Chondrocyte (in vitro differentiated cells): ENCODE measurements around the gene ARHGAP40. TPM values are rescaled to one million over a fixed set of nuclear protein-coding genes. Genes with fewer than 3 reads are reported as not detected.

Source experiments
- DNase-seq: peaks from one replicate; pipeline ENCODE4 v3.0.0; 2021; ENCODE audit warnings: mixed read lengths, low spot score
- H3K27ac Mint-ChIP-seq: one replicate; pipeline ENCODE4 v1.8.0; 2021; ENCODE audit warnings: mild to moderate bottlenecking, moderate library complexity, mixed read lengths; ENCODE audit not compliant: unreplicated experiment
- H3K27me3 Mint-ChIP-seq: 2 replicates; pipeline ENCODE4 v1.8.0; 2021; ENCODE audit warnings: low read depth, mixed read lengths
- H3K36me3 Mint-ChIP-seq: 2 replicates; pipeline ENCODE4 v1.8.0; 2021; ENCODE audit warnings: low read depth, mixed read lengths
- H3K4me1 Mint-ChIP-seq: 2 replicates; pipeline ENCODE4 v1.8.0; 2021; ENCODE audit warnings: low read depth, mild to moderate bottlenecking, mixed read lengths
- H3K4me3 Mint-ChIP-seq: one replicate; pipeline ENCODE4 v1.8.0; 2021; ENCODE audit warnings: mild to moderate bottlenecking, moderate library complexity, mixed read lengths; ENCODE audit not compliant: unreplicated experiment
- H3K9me3 Mint-ChIP-seq: 2 replicates; pipeline ENCODE4 v1.8.0; 2021; ENCODE audit warnings: low read depth, mixed read lengths
- CTCF ChIP-seq: fragments of 200-600 bp; sonication (generic); IDR thresholded peaks from 2 replicates; pipeline ENCODE4 v1.5.0; 2021; ENCODE audit warnings: antibody characterized with exemption, mild to moderate bottlenecking, moderate library complexity
- total RNA-seq: library from RNA; stranded (reverse); gene quantifications from 3 replicates; pipeline ENCODE4 v1.2.1, GENCODE V29; 2021

ARHGAP40 gene
- total RNA-seq, 1 donor from 2014 or later: not detected

GRCh38 chr20:38615283-38615682 lies 13.7 kb downstream of the ARHGAP40 start:
- H3K27me3 Mint-ChIP-seq: peaks cover 38% of the 10 kb centered on the region
- H3K27ac Mint-ChIP-seq: no peak overlapping the region
- H3K36me3 Mint-ChIP-seq: no peaks in the 10 kb centered on the region
- no peak overlapping the region for H3K4me3 Mint-ChIP-seq
- H3K4me1 Mint-ChIP-seq: peaks cover 3% of the 10 kb centered on the region
- no peaks in the 10 kb centered on the region for H3K9me3 Mint-ChIP-seq
- no peak for DNase-seq
- no peak for TF ChIP-seq CTCF

GRCh38 chr20:38616457-38616856 lies 14.8 kb downstream of the ARHGAP40 start:
- H3K9me3 Mint-ChIP-seq: no peaks in the 10 kb centered on the region
- DNase-seq: no peak
- H3K4me3 Mint-ChIP-seq: no peak overlapping the region
- H3K4me1 Mint-ChIP-seq: no peaks in the 10 kb centered on the region
- H3K27me3 Mint-ChIP-seq: peaks cover 48% of the 10 kb centered on the region
- no peak for TF ChIP-seq CTCF
- H3K36me3 Mint-ChIP-seq: no peaks in the 10 kb centered on the region
- no peak overlapping the region for H3K27ac Mint-ChIP-seq

GRCh38 chr20:38617011-38617829 lies 15.6 kb downstream of the ARHGAP40 start:
- no peaks in the 10 kb centered on the region for H3K36me3 Mint-ChIP-seq
- H3K4me3 Mint-ChIP-seq: no peak overlapping the region
- DNase-seq: no peak
- H3K27me3 Mint-ChIP-seq: peaks cover 48% of the 10 kb centered on the region
- no peaks in the 10 kb centered on the region for H3K9me3 Mint-ChIP-seq
- no peaks in the 10 kb centered on the region for H3K4me1 Mint-ChIP-seq
- TF ChIP-seq CTCF: no peak
- no peak overlapping the region for H3K27ac Mint-ChIP-seq

- no peaks in the 10 kb centered on the region for H3K9me3 Mint-ChIP-seq
- DNase-seq: no peak
- H3K4me1 Mint-ChIP-seq: no peaks in the 10 kb centered on the region
- H3K27ac Mint-ChIP-seq: no peak overlapping the region
- peaks cover 48% of the 10 kb centered on the region for H3K27me3 Mint-ChIP-seq
- no peak overlapping the region for H3K4me3 Mint-ChIP-seq
- TF ChIP-seq CTCF: no peak
- H3K36me3 Mint-ChIP-seq: no peaks in the 10 kb centered on the region
Measured at GRCh38 chr20:38617830-38618196, 16.2 kb downstream of the ARHGAP40 start.

- DNase-seq: no peak
- H3K36me3 Mint-ChIP-seq: no peaks in the 10 kb centered on the region
- no peak for TF ChIP-seq CTCF
- no peak overlapping the region for H3K4me3 Mint-ChIP-seq
- no peak overlapping the region for H3K27ac Mint-ChIP-seq
- peaks cover 36% of the 10 kb centered on the region for H3K27me3 Mint-ChIP-seq
- no peaks in the 10 kb centered on the region for H3K9me3 Mint-ChIP-seq
- H3K4me1 Mint-ChIP-seq: no peaks in the 10 kb centered on the region
Measured at GRCh38 chr20:38620441-38620840, 18.8 kb downstream of the ARHGAP40 start.
